ENCODE measurements around the gene CARS2.

CARS2 gene

GRCh38 chr13:110662777-110663443, 43.0 kb downstream of the CARS2 start:
- TF ChIP-seq CTCF (IDR thresholded peaks at IDR 0.05): no peak

- TF ChIP-seq CTCF (IDR thresholded peaks at IDR 0.05): no peak
These were observed 43.8 kb downstream of the CARS2 start for GRCh38 chr13:110662091-110662490.

GRCh38 chr13:110661256-110661655, 44.7 kb downstream of the CARS2 start:
- TF ChIP-seq CTCF (IDR thresholded peaks at IDR 0.05): no peak

DNA sequence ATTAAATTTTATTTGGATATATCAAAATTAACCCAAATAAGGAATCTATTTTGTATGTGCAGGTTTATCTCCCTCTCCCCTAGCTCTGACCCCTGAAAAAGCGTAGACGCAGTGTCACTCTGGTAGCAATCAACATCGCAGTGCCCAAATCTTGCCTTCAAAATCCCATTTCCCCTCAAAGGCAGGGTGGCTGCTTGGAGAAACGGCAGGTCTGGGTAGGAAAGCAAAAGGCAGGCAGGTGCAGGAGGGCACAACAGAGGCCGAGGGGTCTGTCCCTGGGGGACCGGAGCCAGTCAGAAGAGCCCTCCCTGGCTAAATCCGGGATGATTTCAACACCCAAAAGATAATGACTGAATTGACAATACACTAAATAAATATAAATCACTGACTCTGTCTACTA, 48.7 kb downstream of the CARS2 start:
- no peak for TF ChIP-seq CTCF (IDR thresholded peaks at IDR 0.05)

DNA sequence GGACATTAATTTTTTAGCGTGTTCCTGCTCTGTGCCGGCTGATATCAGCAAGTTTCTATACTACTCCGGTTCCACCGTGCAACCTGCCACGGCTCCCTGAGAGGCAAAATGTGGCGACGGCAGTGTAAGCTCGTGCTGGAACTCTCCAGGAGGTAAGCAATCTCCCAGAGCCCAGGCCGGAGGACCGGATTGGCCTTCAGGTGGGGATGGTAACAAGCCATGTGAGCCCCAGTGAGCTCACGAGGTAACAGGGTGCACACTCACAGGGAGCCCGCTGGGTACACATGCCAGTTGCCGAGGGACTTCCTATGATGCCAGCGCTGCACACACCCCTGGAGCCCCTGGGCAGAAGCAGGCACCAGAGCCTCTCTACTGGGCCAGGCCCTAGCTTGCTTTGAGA, 52.1 kb downstream of the CARS2 start:
- no peak for TF ChIP-seq CTCF (IDR thresholded peaks at IDR 0.05)

DNA sequence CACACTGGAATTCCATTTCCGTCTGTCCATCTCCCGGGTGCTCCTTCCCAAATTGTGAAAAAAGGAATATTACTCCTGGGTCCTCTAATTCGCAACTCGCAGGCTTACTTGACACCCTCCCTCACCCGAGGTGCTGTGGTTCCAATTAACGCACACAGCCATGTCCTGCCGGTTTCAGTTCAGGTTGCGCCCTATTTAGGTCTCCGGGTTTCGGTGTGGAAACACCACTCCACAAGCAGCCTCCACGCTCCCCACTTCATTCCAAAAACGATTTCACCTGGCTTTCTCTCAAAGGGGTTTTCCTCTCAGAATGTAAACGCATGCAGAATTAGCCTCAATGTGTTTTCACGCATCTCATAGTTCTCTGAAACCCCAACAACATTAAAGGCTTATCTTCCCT, 52.6 kb downstream of the CARS2 start:
- no peak for TF ChIP-seq CTCF (IDR thresholded peaks at IDR 0.05)

DNA sequence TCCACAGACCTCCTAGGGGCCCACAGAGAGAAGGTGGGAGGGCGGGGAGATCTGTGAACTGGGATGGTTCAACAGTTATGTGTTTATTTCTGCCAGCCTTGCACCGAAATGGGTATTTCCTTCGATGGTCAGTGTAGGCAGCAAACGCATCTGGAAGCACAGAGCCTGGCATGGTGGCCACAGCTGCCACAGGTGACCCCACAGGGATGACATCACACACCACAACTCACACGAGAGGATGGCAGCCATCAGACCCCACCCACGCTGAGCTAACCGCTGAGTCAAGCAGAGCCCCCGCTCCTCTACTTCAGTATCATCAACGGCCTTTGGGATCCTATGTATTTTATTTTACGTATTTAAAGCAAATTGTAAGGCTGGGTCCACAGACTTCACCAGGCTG, 53.2 kb downstream of the CARS2 start:
- TF ChIP-seq CTCF (IDR thresholded peaks at IDR 0.05): no peak

DNA sequence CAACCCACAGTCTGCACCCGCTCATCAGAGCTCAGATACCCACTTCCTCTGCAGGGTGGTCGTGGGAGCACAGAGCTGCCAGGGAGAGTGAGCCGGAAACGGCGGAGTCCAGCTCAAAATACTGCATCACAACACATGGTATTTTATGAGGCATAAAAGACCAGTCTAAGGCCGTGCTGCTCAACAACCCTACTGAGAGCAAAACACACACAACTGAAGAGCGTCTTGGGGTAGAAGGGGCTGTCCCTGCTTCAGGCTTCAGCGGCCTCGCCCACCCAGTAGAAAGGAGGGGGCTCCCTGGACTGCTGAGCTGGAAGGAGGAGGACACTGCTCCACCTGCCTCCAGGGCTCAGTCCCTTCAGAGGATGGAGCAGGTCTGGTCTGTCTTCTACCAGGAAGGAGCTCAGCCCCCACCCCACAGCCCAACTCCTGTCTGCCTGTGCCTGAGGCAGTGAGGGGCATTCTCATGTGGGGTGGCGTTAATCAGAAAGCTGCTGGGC, 53.6 kb downstream of the CARS2 start:
- TF ChIP-seq CTCF (IDR thresholded peaks at IDR 0.05): no peak
